Measurements from ENCODE around the gene FAM117A. TPM values are rescaled to one million over a fixed set of nuclear protein-coding genes. Genes with fewer than 3 reads are reported as not detected.
A peak's percentile ranks its signal among the peaks of the same experiment; 100 is the strongest.

Gene FAM117A
- total and polyA plus RNA-seq, 10 of the 15 experiments (the other 5 are each of a cell fraction or from before 2014, with no cell fraction given): 2.1 to 29.6 (median 20.0) TPM

GRCh38 chr17:49676276-49676868, 87.6 kb downstream of the FAM117A start (continued):
- TF ChIP-seq BCLAF1 (IDR thresholded peaks at IDR 0.05): no peak
- peak; percentile 90 for TF ChIP-seq MEF2B (IDR thresholded peaks at IDR 0.05; ENCODE audit: partially characterized antibody, poor library complexity, severe bottlenecking)
- peak; percentile 21; the same call in 1 of the 2 replicates for TF ChIP-seq RAD51 (IDR thresholded peaks at IDR 0.05)
- 0 out of 2 replicates have a peak, but pooled peaks have one; percentile 61 for TF ChIP-seq STAT3 (IDR thresholded peaks at IDR 0.05; ENCODE audit: low read depth, low read length)
- TF ChIP-seq, protein P1, sequence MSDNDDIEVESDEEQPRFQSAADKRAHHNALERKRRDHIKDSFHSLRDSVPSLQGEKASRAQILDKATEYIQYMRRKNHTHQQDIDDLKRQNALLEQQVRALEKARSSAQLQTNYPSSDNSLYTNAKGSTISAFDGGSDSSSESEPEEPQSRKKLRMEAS (IDR thresholded peaks at IDR 0.05; ENCODE audit: low read depth, low read length): no peak
- TF ChIP-seq RB1 (IDR thresholded peaks at IDR 0.05; ENCODE audit: borderline replicate concordance): no peak
- no peak for TF ChIP-seq SUPT20H (IDR thresholded peaks at IDR 0.05; ENCODE audit: borderline replicate concordance, control insufficient read depth, low read depth, low read length)
- TF ChIP-seq NFXL1 (IDR thresholded peaks at IDR 0.05; ENCODE audit: borderline replicate concordance): no peak
- TF ChIP-seq SPI1 (IDR thresholded peaks at IDR 0.05; ENCODE audit: borderline replicate concordance, insufficient read depth, low read depth, low read length): peak; percentile 100
- no peak for TF ChIP-seq SIX5 (IDR thresholded peaks at IDR 0.05; ENCODE audit: low read depth, low read length, severe bottlenecking)
- TF ChIP-seq EZH2 (IDR thresholded peaks at IDR 0.05; ENCODE audit: borderline replicate concordance, control insufficient read depth, low read depth, low read length): no peak
- no peak for TF ChIP-seq CHD1 (IDR thresholded peaks at IDR 0.05; ENCODE audit: low read depth, low read length)
- TF ChIP-seq, protein P2, sequence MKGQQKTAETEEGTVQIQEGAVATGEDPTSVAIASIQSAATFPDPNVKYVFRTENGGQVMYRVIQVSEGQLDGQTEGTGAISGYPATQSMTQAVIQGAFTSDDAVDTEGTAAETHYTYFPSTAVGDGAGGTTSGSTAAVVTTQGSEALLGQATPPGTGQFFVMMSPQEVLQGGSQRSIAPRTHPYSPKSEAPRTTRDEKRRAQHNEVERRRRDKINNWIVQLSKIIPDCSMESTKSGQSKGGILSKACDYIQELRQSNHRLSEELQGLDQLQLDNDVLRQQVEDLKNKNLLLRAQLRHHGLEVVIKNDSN (IDR thresholded peaks at IDR 0.05; ENCODE audit: borderline replicate concordance, extremely low read length, insufficient read depth, low read depth, low read length): no peak
- TF ChIP-seq, protein P3, sequence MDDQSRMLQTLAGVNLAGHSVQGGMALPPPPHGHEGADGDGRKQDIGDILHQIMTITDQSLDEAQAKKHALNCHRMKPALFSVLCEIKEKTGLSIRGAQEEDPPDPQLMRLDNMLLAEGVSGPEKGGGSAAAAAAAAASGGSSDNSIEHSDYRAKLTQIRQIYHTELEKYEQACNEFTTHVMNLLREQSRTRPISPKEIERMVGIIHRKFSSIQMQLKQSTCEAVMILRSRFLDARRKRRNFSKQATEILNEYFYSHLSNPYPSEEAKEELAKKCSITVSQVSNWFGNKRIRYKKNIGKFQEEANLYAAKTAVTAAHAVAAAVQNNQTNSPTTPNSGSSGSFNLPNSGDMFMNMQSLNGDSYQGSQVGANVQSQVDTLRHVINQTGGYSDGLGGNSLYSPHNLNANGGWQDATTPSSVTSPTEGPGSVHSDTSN (IDR thresholded peaks at IDR 0.05; ENCODE audit: insufficient replicate concordance, low read depth, low read length): no peak
- TF ChIP-seq JUNB (IDR thresholded peaks at IDR 0.05): peak; percentile 50
- peak; percentile 94 for TF ChIP-seq NFIC (IDR thresholded peaks at IDR 0.05; ENCODE audit: low read depth, low read length)
- TF ChIP-seq IKZF1 (conservative IDR thresholded peaks at IDR 0.05): peak; percentile 100
- TF ChIP-seq HCFC1 (IDR thresholded peaks at IDR 0.05; ENCODE audit: low read length): no peak
- TF ChIP-seq FOXM1 (IDR thresholded peaks at IDR 0.05; ENCODE audit: low read depth, low read length): peak; percentile 61; the same call in 1 of the 2 replicates
- no peak for TF ChIP-seq TAF1 (IDR thresholded peaks at IDR 0.05; ENCODE audit: borderline replicate concordance, low read depth, low read length)
- TF ChIP-seq SP1 (IDR thresholded peaks at IDR 0.05; ENCODE audit: low read depth, low read length): no peak
- TF ChIP-seq ZNF384 (IDR thresholded peaks at IDR 0.05; ENCODE audit: borderline replicate concordance, low read depth, low read length): no peak
- no peak for TF ChIP-seq CHD4 (IDR thresholded peaks at IDR 0.05)
- TF ChIP-seq SMAD5 (IDR thresholded peaks at IDR 0.05; ENCODE audit: low read depth): no peak
- 0 out of 4 replicates have a peak, but pooled peaks of 1 of the 2 experiments have one; percentile 43 for TF ChIP-seq ETV6 (conservative IDR thresholded peaks at IDR 0.05 in 1 of 2, IDR thresholded peaks at IDR 0.05 in 1 of 2; ENCODE audit: borderline replicate concordance in 1 of 2, low read depth in 1 of 2)
- TF ChIP-seq SREBF1 (IDR thresholded peaks at IDR 0.05; ENCODE audit: low read length): no peak
- peak; percentile 91 for TF ChIP-seq TCF7 (IDR thresholded peaks at IDR 0.05; ENCODE audit: borderline replicate concordance)

All from GM12878 (cell line).